C4-2B (cell line): Measurements from ENCODE around the gene AP3S2.

Experiments
- H3K27ac ChIP-seq: fragments of 450-650 bp; 2 replicates; pipeline ENCODE4 v1.5.1; 2017
- CTCF ChIP-seq: fragments of 450-650 bp; conservative IDR thresholded peaks from 2 replicates; pipeline ENCODE4 v1.5.1; 2017; ENCODE audit warnings: mild to moderate bottlenecking
- ZFX ChIP-seq: fragments of 450-650 bp; IDR thresholded peaks from 2 replicates; pipeline ENCODE4 v1.6.1; 2017

AP3S2 gene

GRCh38 chr15:89910891-89911626 lies 17.3 kb upstream of the AP3S2 start:
- H3K27ac ChIP-seq = no peak overlapping the region
- TF ChIP-seq CTCF (no peak), ZFX (no peak)

GRCh38 chr15:89909611-89910010 lies 15.8 kb upstream of the AP3S2 start:
- no peak for TF ChIP-seq CTCF
- TF ChIP-seq ZFX = no peak
- no peak overlapping the region for H3K27ac ChIP-seq

DNA sequence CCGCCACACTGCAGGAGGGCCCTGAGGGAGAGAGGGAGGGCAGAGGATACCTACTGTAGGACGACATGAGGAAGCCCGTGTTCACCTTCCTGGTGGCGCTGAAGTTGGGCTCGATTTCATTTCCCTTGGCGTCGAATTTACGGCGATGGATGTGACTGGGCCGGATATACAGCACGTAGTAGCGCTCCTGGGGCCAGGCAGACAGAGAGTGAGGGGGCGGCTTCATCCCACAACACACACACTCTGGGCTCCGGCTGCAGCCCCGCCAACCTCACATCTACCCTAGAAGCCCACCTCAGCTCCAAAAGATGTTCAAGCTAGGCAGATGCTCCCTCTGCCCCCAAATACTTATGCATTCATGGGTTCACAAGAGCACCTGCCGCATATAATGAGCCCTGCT lies 14.4 kb upstream of the AP3S2 start:
- TF ChIP-seq CTCF = no peak
- no peak for TF ChIP-seq ZFX
- H3K27ac ChIP-seq = no peak overlapping the region

DNA sequence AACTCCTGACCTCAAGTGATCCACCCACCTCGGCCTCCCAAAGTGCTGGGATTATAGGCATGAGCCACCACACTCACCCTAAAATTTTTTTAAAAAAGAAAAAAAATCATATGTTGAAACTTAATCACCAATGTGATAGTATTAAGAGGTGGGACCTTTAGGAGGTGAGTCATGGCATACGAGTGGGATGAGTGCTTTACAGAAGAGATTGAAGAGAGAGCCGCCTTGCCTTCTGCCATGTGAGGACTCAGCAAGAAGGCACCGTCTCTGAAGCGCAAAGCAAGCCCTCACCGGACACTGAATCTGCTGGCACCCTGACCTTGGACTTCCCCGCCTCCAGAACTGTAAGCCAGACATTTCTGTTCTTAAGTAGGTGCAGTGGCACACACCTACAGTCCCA lies 13.5 kb upstream of the AP3S2 start:
- no peak for TF ChIP-seq ZFX
- TF ChIP-seq CTCF = no peak
- H3K27ac ChIP-seq = no peak overlapping the region

- H3K27ac ChIP-seq = no peak overlapping the region
Observed at GRCh38 chr15:89905846-89906378, 12.1 kb upstream of the AP3S2 start.

GRCh38 chr15:89904519-89904918 lies 10.7 kb upstream of the AP3S2 start:
- no peak overlapping the region for H3K27ac ChIP-seq
- no peak for TF ChIP-seq ZFX

More at GRCh38 chr15:89905846-89906378, 12.1 kb upstream of the AP3S2 start:
- TF ChIP-seq CTCF = no peak
- TF ChIP-seq ZFX = no peak

DNA sequence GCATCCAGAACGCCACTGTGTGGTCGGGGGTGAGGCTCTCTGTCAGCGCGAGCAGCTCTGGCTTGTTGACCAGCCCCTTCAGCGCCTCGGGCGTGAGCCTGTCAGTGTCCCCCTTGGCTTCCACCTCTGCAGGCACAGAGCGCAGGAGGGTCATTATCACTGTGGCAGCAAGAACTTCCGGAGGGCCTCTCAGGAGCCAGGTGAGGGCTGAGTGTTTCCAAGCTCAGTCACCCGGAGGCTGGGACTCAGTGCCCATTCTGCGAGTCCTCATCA lies 10.0 kb upstream of the AP3S2 start:
- TF ChIP-seq ZFX (no peak), CTCF (no peak)
- no peak overlapping the region for H3K27ac ChIP-seq
